DMS53 treated with DMSO at 0.1 percent for 48 hours (cell line): ENCODE measurements around the gene NPSR1.
"Not testable (repeated sequence)": the region's sequence is repeated elsewhere in the genome, so short reads cannot be mapped to it uniquely, and the experiment has no call there.

Source experiments
- DNase-seq: peaks from one replicate; lab custom pipeline; 2025; ENCODE audit not compliant: unreplicated experiment; lab: John Stamatoyannopoulos, UW

Gene NPSR1

DNA sequence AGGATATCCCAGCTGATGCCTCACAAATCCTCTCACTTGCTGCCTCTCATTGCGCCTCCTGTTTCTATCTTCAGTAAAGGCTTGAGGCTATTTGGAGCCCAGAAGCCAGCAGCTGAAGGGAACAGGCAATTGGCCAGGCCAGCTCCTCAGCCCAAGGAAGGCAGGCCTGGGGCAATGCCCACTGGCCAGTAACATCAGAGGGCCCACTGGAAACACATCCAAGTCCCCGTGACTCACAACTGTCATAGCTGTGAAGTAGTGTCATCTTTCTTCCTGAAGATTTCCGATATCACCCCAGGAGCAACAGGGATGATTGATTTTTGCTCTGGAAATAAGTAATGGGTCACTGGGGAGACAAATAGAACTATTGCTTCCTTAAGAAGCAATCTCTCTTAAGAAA is 209.3 kb downstream of the NPSR1 start:
- DNase-seq: not testable (repeated sequence)

DNA sequence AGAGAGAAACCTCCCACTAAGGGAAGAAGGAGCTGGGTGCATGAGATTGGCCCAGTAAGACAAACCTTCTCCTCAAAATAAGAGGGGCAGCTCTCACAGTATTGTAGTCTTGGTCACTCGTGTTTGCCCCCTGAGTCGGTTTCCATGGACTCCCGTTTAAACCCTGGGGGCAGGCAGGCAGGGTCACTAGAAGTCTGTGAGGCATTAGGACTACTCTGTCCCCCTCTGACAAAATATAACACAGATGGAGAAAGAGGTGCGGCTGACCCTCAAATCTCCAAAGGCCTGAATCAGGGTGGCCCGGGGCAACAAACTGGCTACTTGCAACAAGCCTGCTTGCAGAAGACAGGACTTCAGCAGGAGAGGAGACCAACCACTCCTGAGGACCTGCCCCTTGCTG is 210.6 kb downstream of the NPSR1 start:
- DNase-seq: not testable (repeated sequence)

GRCh38 chr7:34869057-34869456 is 211.0 kb downstream of the NPSR1 start:
- no peak for DNase-seq

DNA sequence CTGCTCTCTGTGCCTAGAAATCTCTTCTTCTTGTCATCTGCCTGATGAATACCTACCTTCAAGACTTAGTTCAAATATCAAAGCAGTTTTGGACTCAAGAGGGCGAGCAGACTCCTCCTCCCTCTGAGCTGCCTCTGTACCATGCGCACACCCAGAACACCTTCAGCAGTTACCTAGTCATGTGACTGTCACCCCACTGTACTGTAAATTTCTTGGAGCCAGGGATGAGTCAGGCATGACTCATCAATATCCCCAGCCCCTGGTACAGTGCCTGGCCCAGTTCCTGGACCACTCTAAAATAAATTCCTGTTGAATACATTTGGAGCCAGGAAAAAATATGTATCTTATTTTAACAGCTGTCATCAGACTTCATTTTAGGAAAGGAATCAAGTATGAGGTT is 212.0 kb downstream of the NPSR1 start:
- DNase-seq: not testable (repeated sequence)

DNA sequence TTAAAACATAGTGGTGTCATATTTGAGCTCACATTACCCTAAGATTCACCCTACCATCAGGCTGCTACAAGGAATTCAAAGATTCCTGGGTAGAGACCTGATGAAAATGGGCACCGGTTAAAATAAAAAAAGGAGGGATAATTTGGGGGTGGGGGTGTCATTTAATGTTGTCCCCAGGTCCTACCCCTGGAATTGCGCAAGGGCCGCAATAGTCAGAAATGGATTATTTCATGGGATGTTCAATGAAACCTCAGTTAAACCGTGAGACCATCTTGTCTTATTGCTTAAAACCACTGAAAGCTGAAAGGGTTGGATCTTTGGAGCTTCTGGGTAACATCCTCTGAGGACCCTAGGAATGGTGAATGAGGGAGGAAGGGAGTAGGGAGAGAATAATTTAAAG is 216.3 kb downstream of the NPSR1 start:
- DNase-seq: not testable (repeated sequence)

DNA sequence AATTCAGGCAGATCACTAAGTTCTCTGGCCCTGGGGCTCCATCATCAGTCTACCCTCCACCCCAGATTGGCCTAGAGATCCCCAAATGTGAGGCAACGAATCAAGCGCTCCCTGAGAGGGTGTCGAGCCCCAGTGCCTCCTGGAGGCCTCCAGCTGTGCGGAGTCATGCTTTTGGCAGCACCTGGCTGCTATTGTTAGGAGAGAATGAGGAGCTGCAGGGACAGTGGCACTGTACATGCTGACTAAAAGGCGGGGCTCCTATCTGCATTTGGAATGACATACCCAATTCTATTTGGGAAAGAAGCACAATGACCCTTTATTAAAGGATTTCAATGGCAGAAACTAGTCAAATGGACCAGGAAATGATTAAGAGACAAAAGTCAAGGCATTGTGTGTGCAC is 217.5 kb downstream of the NPSR1 start:
- DNase-seq: no peak

- not testable (repeated sequence) for DNase-seq
These were observed 221.1 kb downstream of the NPSR1 start for GRCh38 chr7:34878944-34879735.

- DNase-seq: no peak
These were observed 221.9 kb downstream of the NPSR1 start for GRCh38 chr7:34879871-34880270.

- not testable (repeated sequence) for DNase-seq
These were observed 225.8 kb downstream of the NPSR1 start for GRCh38 chr7:34883855-34884254.

DNA sequence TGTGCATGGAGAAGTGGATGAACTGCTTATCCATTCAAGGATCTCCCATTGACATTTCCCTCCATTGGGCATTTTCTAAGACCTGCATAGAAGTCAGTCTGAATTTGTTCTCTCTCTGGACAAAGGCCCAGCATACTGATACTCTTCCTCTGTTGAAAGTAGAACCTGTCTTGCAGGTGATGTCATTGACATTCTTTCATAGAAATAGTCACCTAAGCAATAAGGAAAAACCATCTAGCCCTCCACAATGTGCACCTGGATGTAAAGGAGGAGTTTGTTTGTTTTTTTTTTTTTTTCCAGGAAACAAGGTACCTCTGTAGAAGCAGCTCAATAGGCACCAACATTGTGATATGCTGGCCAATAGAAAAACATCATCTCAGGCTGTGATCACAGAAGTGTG is 228.8 kb downstream of the NPSR1 start:
- DNase-seq: peak; percentile 90

- no peak for DNase-seq
These were observed 231.9 kb downstream of the NPSR1 start for GRCh38 chr7:34889951-34890350.

- DNase-seq: no peak
These were observed 237.2 kb downstream of the NPSR1 start for GRCh38 chr7:34895202-34895601.
